Body of pancreas (tissue), 4 donors: ENCODE data around the gene CGB3. TPM values are rescaled to one million over a fixed set of nuclear protein-coding genes. Genes with fewer than 3 reads are reported as not detected.

Experiments
- ATAC-seq: fragments of 150-250 bp; one replicate; pipeline ENCODE4 v1.9.1; 2016
- DNase-seq, 4 donors: peaks; one replicate each; pipeline ENCODE4 v3.0.0-alpha.2; 2019
- H3K27ac ChIP-seq, 4 donors: fragments of 200-600 bp; sonication (generic); 1 replicate in 3 of 4; 2 replicates in 1 of 4; pipeline versions ENCODE4 v1.5.1 to v1.6.1; 2016 to 2019; ENCODE audit warnings: mild to moderate bottlenecking in 1 of 4, mixed read lengths in 1 of 4, moderate library complexity in 1 of 4
- H3K27me3 ChIP-seq, 2 donors: fragments of 200-600 bp; sonication (generic); one replicate each; pipeline ENCODE4 v1.6.0; 2016; ENCODE audit warnings: mild to moderate bottlenecking in 1 of 2
- H3K36me3 ChIP-seq, 2 donors: fragments of 200-600 bp; sonication (generic); replicated peaks in 1 of 2; 2 replicates each; pipeline ENCODE4 v1.5.1; 2016; ENCODE audit warnings: low read depth in 2 of 2; ENCODE audit not compliant: insufficient read depth in 1 of 2
- H3K4me1 ChIP-seq: fragments of 200-600 bp; sonication (generic); one replicate; pipeline ENCODE4 v1.6.0; 2016
- H3K4me3 ChIP-seq, 2 donors: fragments of 200-600 bp; sonication (generic); 1 replicate in 1 of 2; 2 replicates in 1 of 2; pipeline ENCODE4 v1.5.1; 2016 to 2019
- H3K9me3 ChIP-seq, 3 donors: fragments of 200-600 bp; sonication (generic); 1 replicate in 2 of 3; 2 replicates in 1 of 3; pipeline ENCODE4 v1.5.1; 2016
- POLR2A ChIP-seq, 3 donors: fragments of 450-650 bp; IDR thresholded peaks; one replicate each; pipeline ENCODE4 v1.6.1; 2016; ENCODE audit warnings: antibody characterized with exemption in 3 of 3, mild to moderate bottlenecking in 2 of 3
- WGBS, 2 donors: methylation state at CpG; one replicate each; pipeline ENCODE4 v1.1.5; 2017; 5-methylcytosine and 5-hydroxymethylcytosine counted together
- intact Hi-C: fragments of 100-400 bp; cut with DNase I; formaldehyde crosslinking; loops from one replicate; pipeline ENCODE4 v1.15.1; 2023
- microRNA-seq, 2 donors: library from miRNA; unstranded; fragments of <30 nt; microRNA quantifications; one replicate each; pipeline ENCODE4, GENCODE V29; 2016; ENCODE audit warnings: borderline number of aligned reads in 2 of 2, borderline replicate concordance in 2 of 2
- small RNA-seq: library from RNA; depleted of rRNA; stranded (forward); fragments of <200 nt; gene quantifications from one replicate; pipeline ENCODE3, GENCODE V24; 2016
- total RNA-seq, 2 donors: library from RNA; depleted of rRNA; stranded (reverse); fragments of >200 nt; gene quantifications; one replicate each; pipeline ENCODE4 v1.1.0, GENCODE V29; 2016
- TF ChIP-seq, protein P1 (sequence below), 7 experiments: fragments of 450-650 bp in 4 of 7; fragments of 200-600 bp in 3 of 7; sonication (generic) in 3 of 7; IDR thresholded peaks; one replicate each; pipeline ENCODE4 v1.5.1; 2016 to 2019; ENCODE audit warnings: antibody characterized with exemption in 7 of 7

The CGB3 gene
- total RNA-seq, 2 donors from 2014 or later, result not detected

DNA sequence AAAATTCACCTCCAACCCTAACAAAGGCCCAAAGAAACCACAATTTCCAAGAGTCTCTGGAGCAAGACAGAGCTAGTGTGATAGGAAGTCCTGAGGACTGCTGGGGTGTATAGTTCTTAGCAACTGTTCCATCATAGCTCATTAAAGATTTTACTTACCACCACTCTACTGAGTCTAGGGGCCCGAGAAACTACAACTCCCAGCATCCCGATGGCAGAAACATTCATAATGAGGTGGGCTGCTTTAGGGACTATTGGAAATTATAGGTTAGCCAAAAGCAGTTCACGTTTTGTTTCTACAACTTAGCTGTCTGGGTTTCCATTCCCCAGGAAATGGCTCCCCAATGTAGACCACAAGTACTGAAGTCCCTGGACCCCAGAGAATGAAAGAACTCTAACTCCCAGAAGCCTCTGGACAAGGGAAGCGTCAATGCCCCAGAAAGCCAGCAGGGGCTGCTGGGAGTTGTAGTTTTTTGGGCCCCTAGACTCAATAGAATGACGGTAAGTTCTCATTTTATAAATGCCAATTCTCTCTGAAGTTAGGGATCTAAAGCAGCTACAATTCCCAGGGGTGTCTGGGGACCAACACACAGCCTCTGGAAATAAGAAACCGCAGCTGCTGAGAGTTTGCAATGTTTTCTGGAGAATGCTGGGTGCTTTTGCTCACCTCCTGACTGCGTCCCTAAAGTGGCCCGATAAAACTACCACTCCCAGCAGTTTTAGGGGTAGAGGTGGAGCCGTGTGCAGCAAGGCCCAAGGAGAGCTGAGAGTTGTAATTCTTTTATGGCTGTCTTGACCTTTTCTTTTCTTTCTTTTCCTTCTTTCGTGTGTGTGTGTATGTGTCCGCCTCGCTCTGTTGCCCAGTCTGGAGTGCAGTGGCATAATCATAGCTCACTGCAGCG lies 47.9 kb downstream of the CGB3 start:
- WGBS, 2 donors, result 88 to 95% methylated on average over 13 of the region's 13 CpGs
- ATAC-seq, result no peak
- intact Hi-C loops, result no loop called here

More for the DNA sequence above, 47.9 kb downstream of the CGB3 start:
- Histone ChIP-seq H3K9me3 (no peaks in the 10 kb centered on the region), H3K36me3 (peaks cover 0 to 5% of the 10 kb centered on the region in 2 donors), H3K27ac (no peak overlapping the region), H3K4me1 (no peaks in the 10 kb centered on the region), H3K4me3 (no peak overlapping the region), H3K27me3 (no peaks in the 10 kb centered on the region)
- TF ChIP-seq POLR2A (IDR thresholded peaks at IDR 0.05), result no peak
- TF ChIP-seq, protein P1, sequence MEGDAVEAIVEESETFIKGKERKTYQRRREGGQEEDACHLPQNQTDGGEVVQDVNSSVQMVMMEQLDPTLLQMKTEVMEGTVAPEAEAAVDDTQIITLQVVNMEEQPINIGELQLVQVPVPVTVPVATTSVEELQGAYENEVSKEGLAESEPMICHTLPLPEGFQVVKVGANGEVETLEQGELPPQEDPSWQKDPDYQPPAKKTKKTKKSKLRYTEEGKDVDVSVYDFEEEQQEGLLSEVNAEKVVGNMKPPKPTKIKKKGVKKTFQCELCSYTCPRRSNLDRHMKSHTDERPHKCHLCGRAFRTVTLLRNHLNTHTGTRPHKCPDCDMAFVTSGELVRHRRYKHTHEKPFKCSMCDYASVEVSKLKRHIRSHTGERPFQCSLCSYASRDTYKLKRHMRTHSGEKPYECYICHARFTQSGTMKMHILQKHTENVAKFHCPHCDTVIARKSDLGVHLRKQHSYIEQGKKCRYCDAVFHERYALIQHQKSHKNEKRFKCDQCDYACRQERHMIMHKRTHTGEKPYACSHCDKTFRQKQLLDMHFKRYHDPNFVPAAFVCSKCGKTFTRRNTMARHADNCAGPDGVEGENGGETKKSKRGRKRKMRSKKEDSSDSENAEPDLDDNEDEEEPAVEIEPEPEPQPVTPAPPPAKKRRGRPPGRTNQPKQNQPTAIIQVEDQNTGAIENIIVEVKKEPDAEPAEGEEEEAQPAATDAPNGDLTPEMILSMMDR (IDR thresholded peaks at IDR 0.05), result no peak
- DNase-seq, result no peak

Small RNA genes within 50 kb of the gene (microRNA-seq; reads per million reads assigned to microRNA genes)
- gene MIR6798, result 0 to 0.45 reads per million in 2 donors

Small RNA genes within 50 kb of the gene (small RNA-seq; reads per million reads assigned to genes)
- not detected for gene MIR6798

Other genes starting within 250 kb of the CGB3 start
- 10 to 100 TPM; 34.5 to 56.0 TPM for gene BCAT2, start 213.3 kb downstream of the CGB3 start, total RNA-seq
- gene HSD17B14, start 187.8 kb downstream of the CGB3 start, total RNA-seq, result 1 to 10 TPM; 2.1 to 3.3 TPM
- 10 to 100 TPM in 1 of 2 donors, 1 to 10 TPM in 1; 6.5 to 21.1 TPM for gene PLEKHA4, start 155.7 kb downstream of the CGB3 start, total RNA-seq
- 10 to 100 TPM; 17.9 to 49.4 TPM for gene PPP1R15A, start 151.9 kb downstream of the CGB3 start, total RNA-seq
- not detected for gene TULP2, start 125.6 kb downstream of the CGB3 start, total RNA-seq
- 100 to 1,000 TPM; 129 to 170 TPM for gene NUCB1, start 124.0 kb downstream of the CGB3 start, total RNA-seq
- gene DHDH, start 90.6 kb downstream of the CGB3 start, total RNA-seq, result not detected
- gene BAX, start 69.5 kb downstream of the CGB3 start, total RNA-seq, result 10 to 100 TPM; 15.3 to 22.7 TPM
- gene FTL, start 59.0 kb downstream of the CGB3 start, total RNA-seq, result 1,000 to 10,000 TPM; 1,824 to 3,385 TPM
- gene GYS1, start 31.0 kb downstream of the CGB3 start, total RNA-seq, result 10 to 100 TPM in 1 of 2 donors, 1 to 10 TPM in 1; 7.5 to 17.8 TPM
- 10 to 100 TPM; 46.5 to 47.2 TPM for gene RUVBL2, start 30.4 kb downstream of the CGB3 start, total RNA-seq
- gene LHB, start 7.2 kb downstream of the CGB3 start, total RNA-seq, result 10 to 100 TPM in 1 of 2 donors, not detected in 1; 45.8 TPM
- gene CGB2, start 7.6 kb upstream of the CGB3 start, total RNA-seq, result not detected
- not detected for gene CGB1, start 12.6 kb upstream of the CGB3 start, total RNA-seq
- not detected for gene CGB5, start 19.5 kb upstream of the CGB3 start, total RNA-seq
- gene CGB8, start 24.8 kb upstream of the CGB3 start, total RNA-seq, result not detected
- gene CGB7, start 33.4 kb upstream of the CGB3 start, total RNA-seq, result not detected
- not detected for gene NTF4, start 40.5 kb upstream of the CGB3 start, total RNA-seq
- not detected for gene KCNA7, start 48.4 kb upstream of the CGB3 start, total RNA-seq
- gene SNRNP70, start 61.1 kb upstream of the CGB3 start, total RNA-seq, result 100 to 1,000 TPM; 199 to 588 TPM
- gene LIN7B, start 90.0 kb upstream of the CGB3 start, total RNA-seq, result 10 to 100 TPM in 1 of 2 donors, 1 to 10 TPM in 1; 8.3 to 24.1 TPM
- 1 to 10 TPM in 1 of 2 donors, not detected in 1; 2.3 TPM for gene C19orf73, start 94.8 kb upstream of the CGB3 start, total RNA-seq
- 10 to 100 TPM in 1 of 2 donors, 1 to 10 TPM in 1; 6.7 to 15.2 TPM for gene PPFIA3, start 95.2 kb upstream of the CGB3 start, total RNA-seq
- 1 to 10 TPM; 2.1 to 4.3 TPM for gene HRC, start 131.1 kb upstream of the CGB3 start, total RNA-seq
- 10 to 100 TPM; 15.8 to 28.0 TPM for gene TRPM4, start 133.5 kb upstream of the CGB3 start, total RNA-seq